H1 (cell line): ENCODE data around the gene MBD3L3. TPM values are rescaled to one million over a fixed set of nuclear protein-coding genes. Genes with fewer than 3 reads are reported as not detected.

ENCODE experiments used
- ASH2L ChIP-seq: fragments of 200-600, 300-600 bp; sonication (generic); IDR thresholded peaks from one replicate; pipeline ENCODE4 v1.7.1; 2017; ENCODE audit warnings: low read length
- CHD1 ChIP-seq: IDR thresholded peaks from 2 replicates; pipeline ENCODE4 v1.6.1; 2012; ENCODE audit warnings: low read depth, low read length, improper control_type of control experiment
- CHD7 ChIP-seq: fragments of 300-600 bp; sonication (generic); IDR thresholded peaks from 2 replicates; pipeline ENCODE4 v1.7.1; 2012; ENCODE audit warnings: low read length, moderate library complexity, mild to moderate bottlenecking, inconsistent platforms; ENCODE audit not compliant: insufficient replicate concordance
- JUND ChIP-seq: IDR thresholded peaks from 2 replicates; pipeline ENCODE4 v1.6.1; 2011; ENCODE audit warnings: mild to moderate bottlenecking, improper control_type of control experiment, low read length
- MAX ChIP-seq: IDR thresholded peaks from 2 replicates; pipeline ENCODE4 v1.6.1; 2012; ENCODE audit warnings: inconsistent platforms
- NANOG ChIP-seq: IDR thresholded peaks from 2 replicates; pipeline ENCODE4 v1.6.1; 2011; ENCODE audit warnings: low read length, low read depth, mild to moderate bottlenecking, inconsistent platforms; ENCODE audit not compliant: insufficient read depth, poor library complexity, severe bottlenecking
- NRF1 ChIP-seq: IDR thresholded peaks from 2 replicates; pipeline ENCODE4 v1.6.1; 2011; ENCODE audit warnings: mild to moderate bottlenecking, low read depth, low read length, improper control_type of control experiment
- POLR2A ChIP-seq, 2 experiments: IDR thresholded peaks; 1 replicate in 1 of 2; 2 replicates in 1 of 2; pipeline ENCODE4 v1.6.1; 2011; ENCODE audit warnings: low read depth in 2 of 2, low read length in 2 of 2, mild to moderate bottlenecking in 2 of 2; ENCODE audit errors: control extremely low read depth in 1 of 2
- POLR2AphosphoS5 ChIP-seq: IDR thresholded peaks from 2 replicates; pipeline ENCODE4 v1.6.1; 2011; ENCODE audit warnings: low read depth, low read length
- SP1 ChIP-seq: IDR thresholded peaks from 2 replicates; pipeline ENCODE4 v1.6.1; 2011; ENCODE audit warnings: low read depth, low read length
- YY1 ChIP-seq: IDR thresholded peaks from 2 replicates; pipeline ENCODE4 v1.6.1; 2011; ENCODE audit warnings: low read depth, mild to moderate bottlenecking, low read length
- polyA plus RNA-seq, 7 experiments: library from polyadenylated mRNA; depleted of rRNA in 3 of 7; stranded (reverse) in 5 of 7; unstranded in 2 of 7; fragments of >200 nt in 5 of 7; fragments of 200-250 nt in 2 of 7; gene quantifications; 1 replicate in 5 of 7; 2 replicates in 1 of 7; 4 replicates in 1 of 7; pipeline versions ENCODE4 v1.2.1 to v1.2.3, GENCODE V29; 2011 to 2013; ENCODE audit warnings: missing spikeins in 2 of 7, mixed read lengths in 2 of 7
- total RNA-seq: library from RNA; stranded (reverse); fragmentation: NEBNext Ultra II Directional; extraction: Animal tissue kit (Norgen Biotek cat#: 25700); gene quantifications from 2 replicates; pipeline ENCODE4 v1.2.1, GENCODE V29; 2021

MBD3L3 gene
- total and polyA plus RNA-seq, 2 of the 8 experiments (the other 6 are each of a cell fraction or from before 2014, with no cell fraction given) = not detected

GRCh38 chr19:7098701-7099596 lies 40.5 kb upstream of the MBD3L3 start (continued):
- TF ChIP-seq NANOG (no peak), ASH2L (peak; percentile 1), JUND (no peak), YY1 (peak; percentile 60; the same call in 1 of the 2 replicates), POLR2A (IDR thresholded peaks at IDR 0.05; ENCODE audit: control extremely low read depth in 1 of 2, low read depth in 2 of 2, low read length in 2 of 2) (peak; percentile 69 to 73), CHD7 (no peak), NRF1 (no peak), SP1 (0 out of 2 replicates have a peak, but pooled peaks have one; percentile 41), POLR2AphosphoS5 (peak; percentile 52), MAX (peak; percentile 59), CHD1 (no peak)
